GM19467 (cell line): ENCODE data around the gene GPR158.

Source experiments
- ATAC-seq: cut with Tn5 transposase; IDR thresholded peaks from one replicate; pipeline ENCODE4 v1.9.1; 2021; ENCODE audit warnings: mild to moderate bottlenecking, moderate library complexity; ENCODE audit not compliant: unreplicated experiment

Gene GPR158

GRCh38 chr10:25492040-25492439 lies 317.2 kb downstream of the GPR158 start:
- ATAC-seq, result no peak

- no peak for ATAC-seq
Observed at GRCh38 chr10:25492680-25493079, 317.9 kb downstream of the GPR158 start.

- no peak for ATAC-seq
Observed at GRCh38 chr10:25493122-25493893, 318.5 kb downstream of the GPR158 start.

GRCh38 chr10:25497246-25497645 lies 322.4 kb downstream of the GPR158 start:
- no peak for ATAC-seq

GRCh38 chr10:25498645-25499044 lies 323.8 kb downstream of the GPR158 start:
- no peak for ATAC-seq

GRCh38 chr10:25501912-25502311 lies 327.1 kb downstream of the GPR158 start:
- ATAC-seq, result no peak

- ATAC-seq, result no peak
Observed at GRCh38 chr10:25502453-25502852, 327.7 kb downstream of the GPR158 start.

GRCh38 chr10:25504306-25504705 lies 329.5 kb downstream of the GPR158 start:
- ATAC-seq, result no peak

GRCh38 chr10:25504838-25505237 lies 330.0 kb downstream of the GPR158 start:
- ATAC-seq, result no peak

- no peak for ATAC-seq
Observed at GRCh38 chr10:25505466-25505865, 330.7 kb downstream of the GPR158 start.

- no peak for ATAC-seq
Observed at GRCh38 chr10:25506821-25507335, 332.1 kb downstream of the GPR158 start.

- ATAC-seq, result no peak
Observed at GRCh38 chr10:25508112-25508815, 333.5 kb downstream of the GPR158 start.

GRCh38 chr10:25509151-25509550 lies 334.4 kb downstream of the GPR158 start:
- no peak for ATAC-seq

GRCh38 chr10:25522294-25522693 lies 347.5 kb downstream of the GPR158 start:
- no peak for ATAC-seq

GRCh38 chr10:25522946-25523608 lies 348.3 kb downstream of the GPR158 start:
- no peak for ATAC-seq

- ATAC-seq, result no peak
Observed at GRCh38 chr10:25530306-25530705, 355.5 kb downstream of the GPR158 start.

- ATAC-seq, result no peak
Observed at GRCh38 chr10:25531457-25532061, 356.8 kb downstream of the GPR158 start.

- ATAC-seq, result no peak
Observed at GRCh38 chr10:25532213-25532612, 357.4 kb downstream of the GPR158 start.

GRCh38 chr10:25536027-25536426 lies 361.2 kb downstream of the GPR158 start:
- no peak for ATAC-seq

GRCh38 chr10:25547382-25547781 lies 372.6 kb downstream of the GPR158 start:
- ATAC-seq, result no peak

GRCh38 chr10:25552283-25552919 lies 377.6 kb downstream of the GPR158 start:
- ATAC-seq, result no peak
